IMR-90 (cell line): Measurements from ENCODE around the gene C1QTNF1. TPM values are rescaled to one million over a fixed set of nuclear protein-coding genes. Genes with fewer than 3 reads are reported as not detected.

ENCODE experiments used
- ATAC-seq: fragments of 200-7000 bp; cut with Tn5 transposase; 2 replicates; pipeline ENCODE4 v1.9.1; 2020; ENCODE audit warnings: low read depth, mild to moderate bottlenecking, moderate library complexity
- BruUV-seq: library from RNA; stranded (reverse); fragments of 400-500 nt; replicated peaks from 2 replicates; lab custom pipeline; 2021; lab: Mats Ljungman, UMichigan
- CTCF ChIA-PET: fragments of 300-600 bp; formaldehyde crosslinking; extraction: SDS; loops from one replicate; lab custom pipeline; 2021; ENCODE audit warnings: antibody characterized with exemption; lab: Yijun Ruan, JAX
- POLR2A ChIA-PET: fragments of 300-600 bp; sonication (Branson Sonifier 250); formaldehyde crosslinking; loops from one replicate; lab custom pipeline; 2022; ENCODE audit warnings: antibody characterized with exemption; ENCODE audit not compliant: unreplicated experiment; lab: Charles Lee
- DNase-seq: peaks from one replicate; pipeline ENCODE4 v3.0.0; 2013
- H2AFZ ChIP-seq: replicated peaks from 2 replicates; pipeline ENCODE3; 2013; ENCODE audit warnings: low read length, mild to moderate bottlenecking; ENCODE audit not compliant: poor library complexity
- H2AK5ac ChIP-seq: 2 replicates; pipeline ENCODE4 v1.6.1; 2013; ENCODE audit warnings: low read depth, low read length, inconsistent platforms
- H2AK9ac ChIP-seq: replicated peaks from 2 replicates; pipeline ENCODE3; 2013; ENCODE audit warnings: mild to moderate bottlenecking, low read depth, low read length, moderate library complexity; ENCODE audit not compliant: poor library complexity
- H2BK120ac ChIP-seq: 2 replicates; pipeline ENCODE4 v1.6.1; 2013; ENCODE audit warnings: low read depth, low read length, inconsistent platforms
- H2BK15ac ChIP-seq: 3 replicates; pipeline ENCODE4 v1.6.1; 2013; ENCODE audit warnings: low read depth, low read length, inconsistent platforms
- H2BK20ac ChIP-seq: 2 replicates; pipeline ENCODE4 v1.6.1; 2013; ENCODE audit warnings: low read depth, mild to moderate bottlenecking, inconsistent platforms, low read length, moderate library complexity
- H2BK5ac ChIP-seq: 2 replicates; pipeline ENCODE4 v1.6.1; 2013; ENCODE audit warnings: mild to moderate bottlenecking, low read depth, low read length, inconsistent platforms; ENCODE audit not compliant: poor library complexity, severe bottlenecking
- H3K14ac ChIP-seq: replicated peaks from 2 replicates; pipeline ENCODE4 v1.6.1; 2013; ENCODE audit warnings: low read depth, low read length, inconsistent platforms
- H3K18ac ChIP-seq: 2 replicates; pipeline ENCODE4 v1.6.1; 2013; ENCODE audit warnings: low read depth, low read length, control low read depth
- H3K23ac ChIP-seq: 2 replicates; pipeline ENCODE4 v1.6.1; 2013; ENCODE audit warnings: low read depth, low read length, inconsistent platforms
- H3K27ac ChIP-seq: 2 replicates; pipeline ENCODE4 v1.5.1; 2013; ENCODE audit warnings: mild to moderate bottlenecking, control low read depth, low read length; ENCODE audit not compliant: insufficient read depth
- H3K27me3 ChIP-seq: 2 replicates; pipeline ENCODE4 v1.6.1; 2013; ENCODE audit warnings: low read length; ENCODE audit not compliant: control insufficient read depth, insufficient read depth
- H3K36me3 ChIP-seq: 2 replicates; pipeline ENCODE4 v1.6.1; 2013; ENCODE audit warnings: low read length, mixed read lengths; ENCODE audit not compliant: control insufficient read depth, insufficient read depth
- H3K4ac ChIP-seq: 2 replicates; pipeline ENCODE4 v1.6.1; 2013; ENCODE audit warnings: low read depth, low read length, inconsistent platforms
- H3K4me1 ChIP-seq: 2 replicates; pipeline ENCODE4 v1.6.1; 2013; ENCODE audit warnings: low read length, mixed read lengths; ENCODE audit not compliant: control insufficient read depth, insufficient read depth
- H3K4me2 ChIP-seq: 2 replicates; pipeline ENCODE4 v1.6.1; 2013; ENCODE audit warnings: low read depth, mild to moderate bottlenecking, control low read depth, low read length, moderate library complexity
- H3K4me3 ChIP-seq: 2 replicates; pipeline ENCODE4 v1.5.1; 2013; ENCODE audit warnings: low read depth, mild to moderate bottlenecking, control low read depth, low read length, moderate library complexity; ENCODE audit not compliant: insufficient read depth
- H3K56ac ChIP-seq: 2 replicates; pipeline ENCODE4 v1.6.1; 2013; ENCODE audit warnings: low read length, inconsistent platforms; ENCODE audit not compliant: insufficient read depth; ENCODE audit errors: extremely low read depth
- H3K79me1 ChIP-seq, 2 experiments: 2 replicates each; pipeline ENCODE4 v1.6.1; 2013; ENCODE audit warnings: low read length in 2 of 2, inconsistent platforms in 1 of 2, low read depth in 1 of 2
- H3K9ac ChIP-seq: 2 replicates; pipeline ENCODE4 v1.6.1; 2013; ENCODE audit warnings: low read depth, low read length, control low read depth
- H3K9me1 ChIP-seq: 2 replicates; pipeline ENCODE4 v1.6.1; 2013; ENCODE audit warnings: low read length, inconsistent platforms; ENCODE audit not compliant: insufficient read depth
- H3K9me3 ChIP-seq: 2 replicates; pipeline ENCODE4 v1.6.1; 2013; ENCODE audit warnings: low read length; ENCODE audit not compliant: control insufficient read depth, insufficient read depth
- H4K20me1 ChIP-seq: 2 replicates; pipeline ENCODE4 v1.6.1; 2013; ENCODE audit warnings: low read length, inconsistent platforms; ENCODE audit not compliant: insufficient read depth
- H4K5ac ChIP-seq: 2 replicates; pipeline ENCODE4 v1.6.1; 2013; ENCODE audit warnings: mild to moderate bottlenecking, low read depth, low read length, control low read depth
- H4K8ac ChIP-seq, 2 experiments: 2 replicates each; pipeline ENCODE4 v1.6.1; 2013; ENCODE audit warnings: low read depth in 2 of 2, low read length in 2 of 2, control low read depth in 1 of 2, inconsistent platforms in 1 of 2
- H4K91ac ChIP-seq: 2 replicates; pipeline ENCODE4 v1.6.1; 2013; ENCODE audit warnings: low read depth, low read length, inconsistent platforms; ENCODE audit not compliant: insufficient read depth
- BHLHE40 ChIP-seq: fragments of 150-350 bp; IDR thresholded peaks from 2 replicates; pipeline ENCODE4 v1.6.1; 2016; ENCODE audit warnings: mild to moderate bottlenecking, low read depth, low read length
- CTCF ChIP-seq: conservative IDR thresholded peaks from 2 replicates; pipeline ENCODE4 v1.5.1; 2012; ENCODE audit warnings: mild to moderate bottlenecking, low read depth, low read length, improper control_type of control experiment
- ELK1 ChIP-seq: fragments of 150-350 bp; IDR thresholded peaks from 2 replicates; pipeline ENCODE4 v1.6.1; 2016; ENCODE audit warnings: low read depth, mild to moderate bottlenecking, low read length, moderate library complexity, borderline replicate concordance
- FOS ChIP-seq: fragments of 150-350 bp; IDR thresholded peaks from 2 replicates; pipeline ENCODE4 v1.6.1; 2016; ENCODE audit warnings: low read depth, low read length
- MAZ ChIP-seq: IDR thresholded peaks from 2 replicates; pipeline ENCODE4 v1.6.1; 2012; ENCODE audit warnings: low read depth, mild to moderate bottlenecking, low read length, improper control_type of control experiment, moderate library complexity, borderline replicate concordance
- MXI1 ChIP-seq: IDR thresholded peaks from 2 replicates; pipeline ENCODE4 v1.6.1; 2012; ENCODE audit warnings: low read depth, mild to moderate bottlenecking, low read length, moderate library complexity, borderline replicate concordance
- NFE2L2 ChIP-seq: fragments of 150-350 bp; IDR thresholded peaks from 2 replicates; pipeline ENCODE4 v1.6.1; 2016; ENCODE audit warnings: low read depth, mild to moderate bottlenecking, low read length
- POLR2A ChIP-seq: IDR thresholded peaks from 2 replicates; pipeline ENCODE4 v1.6.1; 2012; ENCODE audit warnings: mild to moderate bottlenecking, low read depth, low read length
- RAD21 ChIP-seq: IDR thresholded peaks from 2 replicates; pipeline ENCODE4 v1.6.1; 2012; ENCODE audit warnings: low read length, improper control_type of control experiment
- RCOR1 ChIP-seq: IDR thresholded peaks from 2 replicates; pipeline ENCODE4 v1.6.1; 2012; ENCODE audit warnings: mild to moderate bottlenecking, low read length, improper control_type of control experiment; ENCODE audit not compliant: insufficient replicate concordance
- SMC3 ChIP-seq: fragments of 150-350 bp; IDR thresholded peaks from 2 replicates; pipeline ENCODE4 v1.6.1; 2016; ENCODE audit warnings: low read depth, mild to moderate bottlenecking, antibody characterized with exemption, low read length, moderate library complexity
- USF2 ChIP-seq: fragments of 150-350 bp; IDR thresholded peaks from 2 replicates; pipeline ENCODE4 v1.6.1; 2017; ENCODE audit warnings: mild to moderate bottlenecking, antibody characterized with exemption, low read length, low read depth
- WGBS, 2 experiments: methylation state at CpG; one replicate each; pipeline versions ENCODE4 v1.1.5 to v1.1.7; 2013; ENCODE audit warnings: missing lambda C conversion rate in 2 of 2; ENCODE audit not compliant: insufficient read length in 1 of 2; ENCODE audit errors: extremely low coverage in 2 of 2; 5-methylcytosine and 5-hydroxymethylcytosine counted together
- dilution Hi-C: fragments of 300-500 bp; cut with HindIII; formaldehyde crosslinking; loops from one replicate; pipeline ENCODE4 v1.14.3; 2018; ENCODE audit warnings: low sequenced_read_pairs; ENCODE audit not compliant: unreplicated experiment
- in situ Hi-C: fragments of 300-500 bp; cut with MboI; formaldehyde crosslinking; loops from 3 replicates; pipeline ENCODE4 v1.14.3; 2019; ENCODE audit warnings: low sequenced_read_pairs, inconsistent platforms, mixed read lengths
- intact Hi-C: fragments of 100-400 bp; cut with micrococcal nuclease; formaldehyde crosslinking; loops from 2 replicates; pipeline ENCODE4 v1.10.0; 2022
- polyA plus RNA-seq, 3 experiments: library from polyadenylated mRNA; depleted of rRNA; stranded (reverse); fragments of >200 nt; gene quantifications; 2 replicates each; pipeline ENCODE4 v1.2.3, GENCODE V29; 2012; ENCODE audit warnings: low replicate concordance in 1 of 3
- total RNA-seq: library from RNA; depleted of rRNA; stranded (reverse); fragments of >200 nt; gene quantifications from 2 replicates; pipeline ENCODE4 v1.2.3, GENCODE V29; 2012

The C1QTNF1 gene
- total and polyA plus RNA-seq, 2 of the 4 experiments (the other 2 are of a cell fraction) = 3.4 to 8.4 TPM

GRCh38 chr17:78979780-78980623 is 44.0 kb upstream of the C1QTNF1 start, which contains the start of gene LGALS3BP:
Gene LGALS3BP (minus strand): TSS chr17:78979923. CDS start chr17:78977191, 2,732 bp downstream.
- Histone ChIP-seq H2AK9ac (peak within 1 kb of the TSS; percentile 93), H3K23ac (no peak within 1 kb of the TSS; the same call in 1 of the 2 replicates), H2AK5ac (peak within 1 kb of the TSS; percentile 91), H4K20me1 (no peaks in the 10 kb centered on the region), H4K8ac (peak within 1 kb of the TSS; percentile 96 to 98), H3K27me3 (no peaks in the 10 kb centered on the region), H3K4me1 (peaks cover 22% of the 10 kb centered on the region), H3K56ac (no peak within 1 kb of the TSS; the same call in 1 of the 2 replicates), H2BK15ac (peak within 1 kb of the TSS; percentile 29; the same call in 1 of the 3 replicates), H3K79me1 (peaks cover 4 to 39% of the 10 kb centered on the region in 2 experiments; a peak in 2 of 4 replicates), H3K27ac (peak within 1 kb of the TSS; percentile 70), H4K91ac (peak within 1 kb of the TSS; percentile 87), H2AFZ (peak within 1 kb of the TSS; percentile 99), H2BK5ac (peak within 1 kb of the TSS; percentile 75), H3K4me2 (peak within 1 kb of the TSS; percentile 80), H3K36me3 (no peaks in the 10 kb centered on the region), H2BK20ac (peak within 1 kb of the TSS; percentile 73), H3K4ac (peak within 1 kb of the TSS; percentile 93), H4K5ac (peak within 1 kb of the TSS; percentile 72), H3K14ac (peak within 1 kb of the TSS; percentile 91), H2BK120ac (peak within 1 kb of the TSS; percentile 86), H3K9ac (peak within 1 kb of the TSS; percentile 55), H3K4me3 (peak within 1 kb of the TSS; percentile 33), H3K18ac (peak within 1 kb of the TSS; percentile 50), H3K9me3 (no peaks in the 10 kb centered on the region), H3K9me1 (peaks cover 18% of the 10 kb centered on the region)
- TF ChIP-seq NFE2L2 = no peak
- TF ChIP-seq MXI1 = peak; percentile 21; the same call in 1 of the 2 replicates
- no peak for TF ChIP-seq BHLHE40
- TF ChIP-seq SMC3 = no peak
- TF ChIP-seq CTCF = no peak
- TF ChIP-seq ELK1 = no peak
- TF ChIP-seq FOS = no peak
- TF ChIP-seq USF2 = peak; percentile 56; the same call in 1 of the 2 replicates
- no peak for TF ChIP-seq MAZ
- no peak for TF ChIP-seq RAD21
- no peak for TF ChIP-seq RCOR1
- no peak for TF ChIP-seq POLR2A
- 60% methylated on average over 5 of the region's 16 CpGs; no CpG with 5 or more reads in 1 of the 2 experiments for WGBS, 2 experiments
- dilution Hi-C loops (no loop called here), intact Hi-C loops (no loop called here), in situ Hi-C loops (no loop called here)
- BruUV-seq = no TSS peak
- ATAC-seq (peak; percentile 83), DNase-seq (peak; percentile 78)
- POLR2A ChIA-PET = no interaction called here
- CTCF ChIA-PET = no interaction called here
